HG02970 (cell line): ENCODE data around the gene POLR3A.

Experiments
- ATAC-seq: cut with Tn5 transposase; IDR thresholded peaks from one replicate; pipeline ENCODE4 v1.9.1; 2021; ENCODE audit warnings: mild to moderate bottlenecking, moderate library complexity, moderate number of reproducible peaks; ENCODE audit not compliant: unreplicated experiment, low FRiP score

POLR3A gene

DNA sequence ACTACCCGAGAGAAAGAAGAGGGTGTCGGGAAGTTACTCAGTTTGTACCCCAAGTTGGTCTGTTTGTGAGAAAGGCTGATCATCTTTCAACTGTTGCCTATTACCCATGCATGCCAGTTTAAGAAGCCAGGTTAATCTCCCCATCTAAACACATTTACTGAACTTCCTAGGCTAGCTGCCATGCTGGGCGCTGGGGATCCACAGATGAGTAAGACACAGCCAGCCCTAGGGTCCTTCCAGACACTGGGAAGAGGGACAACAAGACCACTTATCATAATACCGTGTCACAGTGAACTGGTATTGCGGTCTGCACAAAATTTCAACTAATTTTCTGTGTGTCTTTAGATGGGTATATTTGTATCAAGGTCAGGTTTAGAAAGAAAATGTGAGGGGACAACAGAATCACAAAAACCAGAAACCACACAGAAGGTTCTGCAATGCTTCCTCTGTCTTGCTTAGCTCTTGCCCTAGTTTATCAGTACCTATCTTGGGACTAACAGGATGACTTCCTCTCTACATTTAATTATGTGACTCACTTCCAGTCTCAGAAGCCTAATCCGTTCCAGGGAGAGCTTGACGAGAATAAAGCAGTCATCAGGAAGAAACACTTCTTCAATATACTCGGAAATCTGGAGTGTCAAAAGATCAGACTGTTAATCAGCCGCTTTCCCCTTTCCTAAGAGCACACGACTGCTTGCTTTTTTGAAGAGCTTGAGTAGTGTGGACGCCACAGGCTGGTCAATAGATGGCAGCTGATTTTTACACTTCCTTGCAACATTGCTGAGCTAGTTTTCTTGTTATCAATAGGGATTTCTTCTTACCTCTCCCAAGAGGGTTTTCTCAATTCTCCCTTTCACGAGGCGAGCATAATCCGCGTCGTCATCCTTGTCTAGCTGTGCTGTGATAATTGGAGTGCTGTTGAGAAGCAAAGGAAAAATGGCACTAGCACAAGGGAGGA lies 45.7 kb downstream of the POLR3A start:
- no peak for ATAC-seq

DNA sequence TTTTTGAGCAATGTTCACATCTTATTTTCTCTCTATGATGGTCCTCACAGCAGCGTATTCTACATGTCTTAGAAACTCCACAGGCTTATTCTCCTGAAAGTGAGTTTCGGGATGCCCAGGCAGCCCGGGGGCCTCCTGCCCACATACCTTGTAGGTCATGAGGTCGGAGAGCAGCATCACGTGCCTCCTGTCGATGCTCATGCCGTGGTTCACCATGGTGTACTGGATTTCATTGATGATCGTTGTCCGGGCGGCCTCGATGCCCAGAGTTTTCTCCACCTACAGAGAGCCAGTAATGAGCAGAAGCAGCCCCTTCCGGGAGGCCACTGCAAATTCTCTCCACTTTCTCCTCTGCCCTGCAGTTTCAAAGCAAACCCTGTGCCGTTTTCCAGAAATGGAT lies 48.0 kb downstream of the POLR3A start:
- no peak for ATAC-seq

DNA sequence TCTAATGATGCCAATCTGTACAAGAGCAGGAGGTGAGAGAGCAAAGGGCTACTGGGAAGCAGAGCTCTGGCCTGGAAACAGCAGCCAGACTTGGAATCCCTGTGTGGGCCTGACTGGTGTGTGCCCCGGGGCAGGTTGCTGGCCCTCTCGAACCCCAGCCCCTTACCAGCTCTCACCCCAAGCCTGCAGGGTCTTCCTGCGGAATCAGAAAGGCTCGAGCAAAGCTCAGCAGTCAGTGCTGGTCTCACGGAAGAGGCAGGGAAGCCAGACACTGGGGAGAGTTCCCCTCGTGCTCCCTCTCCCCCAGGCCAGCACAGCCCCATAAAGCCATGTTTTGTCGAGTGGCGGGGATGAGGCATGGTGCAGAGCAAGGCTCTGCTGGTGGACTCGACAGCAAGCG lies 50.1 kb downstream of the POLR3A start:
- ATAC-seq: no peak

DNA sequence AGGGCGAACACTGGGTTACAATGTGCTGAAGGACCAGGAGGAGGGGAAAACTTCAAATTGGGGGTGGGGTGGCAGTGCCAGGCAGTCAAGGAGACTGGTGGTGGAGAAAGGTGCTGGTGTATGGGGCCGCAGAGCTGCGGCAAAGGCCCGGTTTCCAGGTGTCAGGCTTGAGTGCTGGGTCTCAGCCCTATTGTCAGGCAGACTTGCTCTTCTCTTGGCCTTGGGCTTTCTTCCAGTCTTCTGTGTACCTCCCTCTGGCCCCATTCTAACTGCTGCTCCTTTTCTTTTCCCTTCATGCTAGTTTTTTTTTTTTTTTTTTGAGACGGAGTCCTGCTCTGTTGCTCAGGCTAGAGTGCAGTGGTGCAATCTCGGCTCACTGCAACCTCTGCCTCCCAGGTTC lies 51.0 kb downstream of the POLR3A start:
- ATAC-seq: no peak

DNA sequence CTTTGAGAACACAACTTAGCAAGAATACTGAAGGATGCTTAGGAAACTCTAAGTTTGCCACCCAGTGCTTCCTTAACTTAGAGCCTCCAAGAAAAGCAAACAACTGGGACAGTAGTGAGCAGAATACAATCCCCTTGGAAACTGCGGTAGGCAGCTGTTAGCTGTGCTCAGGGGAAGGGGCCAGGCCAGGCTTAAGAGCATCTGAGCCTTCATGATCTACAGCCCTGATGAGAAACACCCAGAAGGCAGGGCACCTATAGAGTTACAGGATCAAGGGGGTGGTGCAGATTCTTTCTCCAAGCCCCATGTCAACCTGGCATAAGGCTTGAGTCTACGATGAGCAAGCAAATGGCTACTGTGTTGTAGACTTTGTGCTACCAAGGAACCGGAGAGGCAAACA lies 51.4 kb downstream of the POLR3A start:
- no peak for ATAC-seq

DNA sequence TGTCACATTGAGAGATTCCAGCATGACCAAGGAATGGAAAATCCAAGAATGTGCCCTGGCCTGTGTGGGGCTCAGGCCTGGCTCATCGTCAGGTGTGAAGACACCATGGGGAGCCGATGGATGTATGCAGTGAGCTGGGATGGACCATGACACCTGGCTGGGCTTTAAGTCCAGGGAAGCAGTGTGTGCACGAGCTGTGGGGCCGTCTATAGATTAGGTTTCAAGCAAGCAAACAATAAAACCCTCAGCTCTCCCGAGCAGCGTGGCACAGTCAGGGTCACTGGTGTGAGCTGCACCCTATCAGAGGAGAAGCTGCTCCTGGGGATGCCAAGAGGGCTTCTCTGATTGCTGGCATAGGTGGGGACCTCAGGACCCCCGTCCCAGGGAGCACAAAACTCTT lies 52.3 kb downstream of the POLR3A start:
- ATAC-seq: no peak

DNA sequence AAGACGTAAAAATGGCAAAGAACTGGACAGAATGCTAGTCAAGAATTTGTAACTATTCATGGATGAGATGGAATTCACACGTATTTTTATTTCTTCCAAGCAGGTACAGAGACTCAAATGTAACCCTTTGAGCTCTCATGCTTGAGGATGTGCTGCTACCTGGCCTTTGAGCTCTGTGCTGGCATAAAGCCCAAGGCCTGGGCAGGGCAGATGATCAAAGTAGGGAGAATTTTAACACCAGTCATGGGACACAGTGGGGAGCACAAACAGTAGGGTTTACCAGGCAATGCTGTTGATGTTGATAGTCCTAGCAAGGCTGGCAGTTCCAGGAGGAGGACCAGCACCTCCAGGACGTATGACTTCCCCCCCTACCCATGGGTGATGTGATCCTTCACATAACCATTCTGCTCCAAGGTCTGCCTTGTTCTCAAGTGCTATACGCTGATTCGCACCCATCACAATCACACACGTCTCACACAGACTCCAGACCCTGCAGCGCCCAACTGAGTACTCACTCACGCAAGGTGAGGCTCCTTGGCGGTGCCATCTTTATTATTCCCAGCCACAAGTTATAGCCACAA lies 54.1 kb downstream of the POLR3A start:
- ATAC-seq: no peak

DNA sequence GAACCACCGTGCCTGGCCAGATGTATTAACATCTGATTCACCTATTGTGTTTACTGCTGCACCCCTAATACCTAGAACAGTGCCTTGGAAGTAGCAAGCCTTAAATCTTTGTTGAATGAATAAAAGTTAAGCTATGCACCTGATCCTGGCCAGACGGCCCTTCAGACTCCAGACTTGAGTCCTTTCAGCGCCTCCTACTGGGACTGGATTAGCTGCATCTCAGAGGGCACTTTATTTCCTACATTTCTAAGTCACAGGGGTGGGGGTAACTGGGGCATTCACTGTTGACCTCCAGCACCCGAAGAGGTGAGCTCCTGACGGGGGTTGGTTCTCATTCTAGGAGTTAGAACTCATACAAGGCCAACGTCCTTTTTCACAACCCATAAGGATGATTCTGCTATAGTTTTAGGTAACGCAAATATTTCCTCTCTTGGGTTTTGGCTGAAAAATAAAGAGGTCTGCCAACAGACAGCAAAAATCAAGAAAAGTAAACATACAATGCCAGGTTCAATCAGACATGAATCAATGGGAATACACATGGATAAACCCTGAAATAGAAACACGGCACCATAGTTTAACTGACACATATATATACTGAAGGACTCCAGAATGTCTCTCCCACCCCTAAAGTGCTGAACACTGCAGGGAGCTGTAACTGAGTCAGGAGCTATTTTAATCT lies 54.8 kb downstream of the POLR3A start:
- ATAC-seq: no peak

DNA sequence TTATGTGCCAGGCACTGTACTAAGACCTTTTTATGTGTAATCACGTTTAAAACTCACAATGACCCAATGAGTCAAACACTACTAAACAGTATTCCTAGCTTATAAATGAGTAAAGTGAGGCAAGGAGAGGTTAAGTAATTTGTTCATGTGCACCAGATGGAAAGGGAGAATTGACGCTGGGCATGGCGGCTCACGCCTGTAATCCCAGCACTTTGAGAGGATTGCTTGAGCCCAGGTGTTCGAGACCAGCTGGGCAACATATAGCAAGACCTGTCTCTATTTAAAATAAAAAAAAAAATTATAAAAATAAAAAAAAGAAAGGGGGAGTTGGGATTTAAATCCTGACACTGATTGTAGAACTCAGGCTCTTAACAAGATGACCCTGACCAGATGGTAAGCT lies 56.0 kb downstream of the POLR3A start:
- ATAC-seq: no peak

DNA sequence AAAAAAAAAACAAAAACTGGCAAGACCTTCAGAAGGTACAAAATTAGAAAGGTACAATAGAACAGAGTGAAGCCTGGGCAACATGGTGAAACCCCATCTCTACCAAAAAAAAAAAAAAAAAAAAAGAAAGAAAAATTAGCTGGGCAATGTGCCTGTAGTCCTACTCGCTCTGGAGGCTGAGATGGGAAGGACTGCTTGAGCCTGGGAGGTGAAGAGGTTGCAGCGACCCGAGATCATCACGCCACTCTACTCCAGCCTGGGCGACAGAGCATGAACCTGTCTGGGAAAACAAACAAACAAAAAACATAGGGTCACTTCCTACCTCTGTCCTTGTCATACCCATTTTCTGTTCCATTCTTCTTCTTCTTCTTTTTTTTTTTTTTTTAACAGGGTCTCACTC lies 57.2 kb downstream of the POLR3A start:
- ATAC-seq: no peak

DNA sequence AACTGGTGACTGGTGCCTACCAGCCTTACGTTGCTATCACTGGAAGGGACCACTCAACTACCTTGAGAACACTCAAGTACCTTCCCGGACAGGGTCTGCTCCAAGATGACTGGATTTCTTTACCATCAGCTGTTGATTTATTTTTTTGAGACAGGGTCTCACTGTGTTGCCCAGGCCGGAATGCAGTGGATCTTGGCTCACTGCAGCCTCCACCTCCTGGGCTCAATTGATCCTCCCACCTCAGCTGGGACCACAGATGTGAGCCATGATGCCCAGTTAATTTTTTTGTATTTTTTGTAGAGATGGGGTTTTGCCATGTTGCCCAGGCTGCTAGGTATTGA lies 57.5 kb downstream of the POLR3A start:
- no peak for ATAC-seq

DNA sequence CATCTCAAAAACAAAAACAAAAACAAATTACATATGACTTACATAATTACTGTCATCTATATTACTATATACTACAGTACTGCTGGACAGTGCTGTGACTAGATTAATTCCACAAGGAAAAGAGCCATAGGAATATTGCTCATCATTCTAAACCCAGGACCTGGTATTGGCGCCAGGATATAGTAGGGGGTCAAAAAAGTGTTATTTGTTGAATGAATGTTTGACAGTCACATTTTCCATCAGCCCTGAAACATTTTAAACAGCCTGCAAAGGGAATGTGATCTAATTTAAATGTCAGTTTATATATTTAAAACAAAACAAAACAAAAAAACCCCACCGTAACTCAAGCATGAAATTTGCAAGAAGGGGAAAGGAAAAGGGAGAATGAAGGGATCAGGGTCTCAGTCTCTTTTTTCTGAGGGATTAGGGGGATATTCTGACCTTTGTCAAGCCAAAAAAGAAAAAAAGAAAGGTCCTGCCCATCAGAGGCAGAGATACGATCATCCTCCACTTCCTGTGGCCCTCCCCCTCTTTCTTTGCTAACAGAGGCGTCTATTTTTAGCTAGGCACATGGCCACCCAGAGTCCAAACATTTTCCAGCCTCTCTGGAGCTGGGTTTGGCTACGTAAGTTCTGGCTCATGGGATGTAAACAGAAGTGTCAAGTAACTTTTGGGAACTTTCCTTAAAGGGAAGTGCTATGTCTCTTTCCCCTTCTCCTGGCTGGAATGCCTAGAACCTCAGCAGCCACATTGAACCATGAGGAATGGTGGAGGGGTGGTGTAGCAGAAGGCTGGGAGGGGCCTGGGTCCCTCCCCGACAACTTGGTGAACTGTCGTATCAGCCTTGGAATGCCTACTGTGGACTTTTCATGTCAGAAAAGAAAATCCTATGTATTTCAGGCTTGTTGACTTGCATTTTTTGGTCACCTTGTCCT lies 58.2 kb downstream of the POLR3A start:
- no peak for ATAC-seq

DNA sequence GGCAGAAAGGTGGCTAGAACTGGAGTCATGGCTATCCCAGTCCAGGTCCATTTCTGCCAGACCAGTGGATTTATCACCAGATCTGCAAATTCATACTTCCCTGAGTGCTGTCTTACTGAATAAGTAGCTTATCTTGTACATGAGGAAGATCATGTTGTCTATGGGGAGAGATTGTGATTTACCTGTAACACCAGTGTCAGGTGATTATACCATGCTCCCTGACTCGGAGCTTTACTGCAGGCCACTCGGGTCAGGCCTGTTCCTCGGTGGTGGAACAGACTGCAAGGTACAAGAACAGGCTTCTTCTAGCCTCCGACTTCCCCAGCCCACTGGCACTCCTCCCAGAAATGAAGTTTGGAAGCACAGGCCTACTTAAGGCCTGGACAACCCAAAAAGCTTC lies 60.2 kb downstream of the POLR3A start:
- no peak for ATAC-seq

DNA sequence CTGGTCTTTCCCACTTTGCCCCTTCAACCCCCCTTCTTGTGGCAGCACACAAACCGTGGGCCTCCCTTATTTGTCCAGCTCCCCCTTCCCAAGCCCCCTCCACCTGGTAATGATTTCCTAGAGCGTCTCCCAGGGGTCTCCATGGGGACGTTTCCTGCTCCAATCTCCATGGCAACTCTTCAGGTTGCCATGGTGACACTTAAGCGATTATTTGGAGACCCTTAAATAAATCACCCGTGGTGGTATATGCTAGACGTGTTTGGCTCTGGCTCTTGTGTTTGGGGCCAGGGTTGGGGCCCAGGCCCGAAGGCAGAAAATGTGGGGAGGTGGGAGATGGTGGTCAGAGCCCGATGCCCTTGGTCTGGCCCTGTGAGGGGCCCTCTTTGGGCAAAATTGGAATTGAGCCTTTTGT lies 61.7 kb downstream of the POLR3A start:
- no peak for ATAC-seq

DNA sequence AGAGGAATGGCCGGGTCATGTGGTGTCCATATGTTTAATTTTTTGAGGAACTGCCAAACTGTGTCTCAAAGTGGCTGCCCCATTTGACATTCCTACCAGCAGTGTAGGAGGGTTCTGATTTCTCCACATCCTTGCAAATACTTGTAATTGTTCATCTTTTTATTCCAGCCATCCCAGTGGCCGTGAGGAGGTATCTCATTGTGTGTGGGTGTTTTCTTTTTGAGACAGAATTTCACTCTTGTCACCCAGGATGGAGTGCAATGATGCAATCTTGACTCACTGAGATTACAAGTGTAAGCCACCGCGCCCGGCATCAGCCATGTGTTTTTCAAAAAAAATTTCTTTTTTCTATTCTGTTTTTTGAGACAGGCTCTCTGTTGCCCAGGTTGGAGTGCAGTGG lies 64.0 kb downstream of the POLR3A start:
- ATAC-seq: no peak

DNA sequence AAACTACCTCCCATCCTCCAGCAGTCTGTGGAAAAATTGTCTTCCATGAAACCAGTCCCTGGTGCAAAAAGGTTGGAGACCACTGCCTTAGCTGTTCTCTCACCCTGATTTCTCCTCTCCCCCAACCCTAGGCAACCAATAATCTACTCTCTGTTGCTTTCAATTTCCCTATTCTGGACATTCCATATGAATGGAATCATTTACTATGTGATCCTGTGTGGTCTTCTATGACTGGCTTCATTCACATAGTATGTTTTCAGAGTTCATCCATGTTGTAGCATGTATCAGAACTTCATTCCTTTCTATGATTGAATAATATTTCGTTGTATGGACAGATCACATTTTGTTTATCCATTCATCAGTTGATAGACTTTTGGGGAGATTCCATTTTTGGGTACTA lies 64.5 kb downstream of the POLR3A start:
- ATAC-seq: no peak

DNA sequence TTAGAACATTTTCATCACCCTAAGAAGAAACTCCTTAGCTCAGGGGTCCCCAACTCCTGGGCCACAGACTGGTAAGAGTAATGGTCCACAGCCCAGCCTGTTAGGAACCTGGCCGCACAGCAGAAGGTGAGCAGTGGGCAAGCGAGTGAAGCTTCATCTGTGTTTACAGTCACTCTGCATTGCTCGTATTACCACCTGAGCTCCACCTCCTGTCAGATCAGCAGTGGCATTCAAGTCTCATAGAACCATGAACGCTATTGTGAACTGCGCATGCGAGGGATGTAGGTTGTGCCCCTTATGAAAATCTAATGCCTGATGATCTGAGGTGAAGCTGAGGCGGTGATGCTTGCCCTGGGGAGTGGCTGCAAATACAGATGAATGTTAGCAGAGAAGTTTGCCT lies 65.4 kb downstream of the POLR3A start:
- ATAC-seq: no peak

DNA sequence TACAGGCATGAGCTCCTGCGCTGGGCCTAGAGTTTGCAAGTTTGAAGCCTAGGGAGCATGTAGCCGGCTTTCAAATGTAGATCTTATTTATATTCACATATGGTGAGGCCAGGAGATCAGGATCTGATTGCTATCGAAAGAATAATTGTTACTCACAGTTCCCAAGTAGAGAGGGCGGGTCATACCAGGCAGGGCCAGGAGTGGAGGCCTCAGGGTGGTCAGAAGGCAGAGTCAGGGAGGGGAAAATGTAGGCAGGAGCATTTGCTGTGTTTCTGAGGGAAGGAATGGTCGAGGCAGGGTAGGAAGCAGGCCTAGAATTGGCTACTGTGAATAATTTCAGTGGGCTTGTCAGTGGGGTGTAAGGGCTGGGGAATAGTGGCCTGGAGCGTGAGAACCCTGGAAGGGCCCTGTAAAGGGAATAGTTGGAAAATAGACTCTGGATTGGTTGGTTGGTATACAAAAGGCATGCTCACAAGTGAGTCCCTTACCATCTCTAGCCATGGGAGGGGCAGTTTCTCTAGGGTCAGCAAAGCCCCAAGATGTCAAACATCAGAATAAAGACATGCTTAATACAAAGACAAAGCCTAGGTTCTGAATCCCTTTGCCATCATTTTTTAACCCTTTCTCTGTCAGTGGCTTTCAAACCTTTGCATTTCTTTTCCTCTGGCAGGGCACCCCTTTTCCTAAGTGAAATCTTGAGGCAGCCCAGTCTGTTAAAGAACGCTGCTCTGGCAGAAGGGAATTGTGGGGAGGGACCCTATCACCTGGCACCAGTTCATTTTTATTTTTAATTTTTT lies 66.8 kb downstream of the POLR3A start:
- no peak for ATAC-seq

DNA sequence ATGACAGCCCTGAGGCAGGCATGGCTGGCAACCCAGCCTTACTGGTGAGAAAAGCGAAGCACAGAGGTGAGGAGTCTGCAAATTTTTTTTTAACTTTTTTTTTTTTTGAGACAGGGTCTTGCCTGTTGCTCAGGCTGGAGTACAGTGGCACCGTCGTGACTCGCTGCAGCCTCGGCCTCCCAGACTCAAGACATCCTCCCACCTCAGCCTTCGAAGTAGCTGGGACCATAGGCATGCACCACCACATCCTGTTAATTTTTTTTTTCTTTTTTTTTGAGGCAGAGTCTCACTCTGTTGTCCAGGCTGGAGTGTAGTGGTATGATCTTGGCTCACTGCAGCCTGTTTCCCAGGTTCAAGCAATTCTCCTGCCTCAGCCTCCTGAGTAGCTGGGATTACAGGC lies 67.6 kb downstream of the POLR3A start:
- no peak for ATAC-seq

DNA sequence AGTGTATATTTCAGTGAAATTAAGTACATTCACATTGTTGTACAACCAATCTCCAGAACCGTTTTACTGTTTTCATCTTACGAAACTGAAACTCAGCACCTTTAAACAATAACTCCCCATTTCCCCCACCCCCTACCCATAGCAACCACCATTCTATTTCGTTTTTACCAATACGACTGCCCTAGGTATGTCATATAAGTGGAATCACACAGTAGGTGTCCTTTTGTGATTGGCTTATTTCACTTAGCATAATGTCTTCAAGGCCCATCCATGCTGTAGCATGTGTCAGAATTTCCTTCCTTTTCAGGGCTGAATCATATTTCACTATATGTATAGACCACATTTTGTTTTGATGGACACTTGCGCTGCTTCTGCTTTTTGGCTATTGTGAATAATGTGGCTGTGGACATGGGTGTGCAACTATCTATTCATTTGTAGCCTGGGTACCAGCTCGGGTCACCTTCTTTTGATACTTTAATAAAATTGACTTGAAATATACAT lies 68.4 kb downstream of the POLR3A start:
- no peak for ATAC-seq
